Hepatocyte (in vitro differentiated cells): ENCODE data around the gene SULT1A2. TPM values are rescaled to one million over a fixed set of nuclear protein-coding genes. Genes with fewer than 3 reads are reported as not detected.

ENCODE experiments used
- DNase-seq: peaks from one replicate; pipeline ENCODE4 v3.0.0-alpha.2; 2016; ENCODE audit warnings: low spot score
- H2AFZ ChIP-seq: fragments of 200-600 bp; sonication (generic); 2 replicates; pipeline ENCODE4 v1.6.0; 2016; ENCODE audit warnings: antibody characterized with exemption, mild to moderate bottlenecking
- H3K27ac ChIP-seq: fragments of 200-600 bp; sonication (generic); 2 replicates; pipeline ENCODE4 v1.5.1; 2016; ENCODE audit warnings: mild to moderate bottlenecking
- H3K27me3 ChIP-seq: fragments of 200-600 bp; sonication (generic); 2 replicates; pipeline ENCODE4 v1.6.1; 2016
- H3K36me3 ChIP-seq: fragments of 200-600 bp; sonication (generic); replicated peaks from 2 replicates; pipeline ENCODE4 v1.5.1; 2016; ENCODE audit warnings: low read depth; ENCODE audit not compliant: insufficient read depth
- H3K4me1 ChIP-seq: fragments of 200-600 bp; sonication (generic); 2 replicates; pipeline ENCODE4 v1.5.1; 2016; ENCODE audit warnings: mild to moderate bottlenecking, moderate library complexity; ENCODE audit not compliant: insufficient read depth
- H3K4me2 ChIP-seq: fragments of 200-600 bp; sonication (generic); 2 replicates; pipeline ENCODE4 v1.6.0; 2016
- H3K4me3 ChIP-seq: fragments of 200-600 bp; sonication (generic); 2 replicates; pipeline ENCODE4 v1.5.1; 2016; ENCODE audit warnings: mild to moderate bottlenecking
- H3K79me2 ChIP-seq: fragments of 200-600 bp; sonication (generic); 2 replicates; pipeline ENCODE4 v1.6.0; 2017; ENCODE audit warnings: mild to moderate bottlenecking
- H3K9me2 ChIP-seq: fragments of 200-600 bp; sonication (generic); replicated peaks from 2 replicates; pipeline ENCODE4 v1.6.0; 2017; ENCODE audit warnings: mild to moderate bottlenecking; ENCODE audit not compliant: insufficient read depth
- H3K9me3 ChIP-seq: fragments of 200-600 bp; sonication (generic); 2 replicates; pipeline ENCODE4 v1.5.1; 2016; ENCODE audit warnings: low read depth, mild to moderate bottlenecking
- H4K20me1 ChIP-seq: fragments of 200-600 bp; sonication (generic); 2 replicates; pipeline ENCODE4 v1.6.0; 2016; ENCODE audit warnings: mild to moderate bottlenecking; ENCODE audit not compliant: insufficient read depth, poor library complexity, severe bottlenecking
- EZH2 ChIP-seq: fragments of 200-600 bp; sonication (generic); IDR thresholded peaks from 2 replicates; pipeline ENCODE4 v1.6.1; 2016; ENCODE audit warnings: antibody characterized with exemption, mild to moderate bottlenecking, borderline replicate concordance
- EZH2phosphoT487 ChIP-seq: fragments of 200-600 bp; sonication (generic); IDR thresholded peaks from one replicate; pipeline ENCODE4 v1.6.1; 2018; ENCODE audit warnings: antibody characterized with exemption, mild to moderate bottlenecking, low read depth, moderate library complexity; ENCODE audit not compliant: unreplicated experiment, severe bottlenecking
- WGBS: methylation state at CpG from one replicate; pipeline ENCODE4 v1.1.6; 2016; ENCODE audit warnings: low lambda C conversion rate; ENCODE audit errors: missing lambda C conversion rate; 5-methylcytosine and 5-hydroxymethylcytosine counted together
- polyA plus RNA-seq: library from polyadenylated mRNA; unstranded; fragments of >200 nt; fragmentation: Nextera tagmentation; extraction: Ambion mirVana; gene quantifications from 2 replicates; pipeline ENCODE4 v1.2.1, GENCODE V29; 2016
- total RNA-seq: library from RNA; depleted of rRNA; stranded (reverse); fragments of >200 nt; gene quantifications from 2 replicates; pipeline ENCODE4 v1.2.3, GENCODE V29; 2014
- TF ChIP-seq, protein P1 (sequence below): fragments of 200-600 bp; sonication (generic); IDR thresholded peaks from 2 replicates; pipeline ENCODE4 v1.5.1; 2016; ENCODE audit warnings: antibody characterized with exemption, mild to moderate bottlenecking; ENCODE audit not compliant: poor library complexity

Gene SULT1A2
- total and polyA plus RNA-seq, 2 experiments from 2014 or later, result 1.8 to 3.6 TPM

DNA sequence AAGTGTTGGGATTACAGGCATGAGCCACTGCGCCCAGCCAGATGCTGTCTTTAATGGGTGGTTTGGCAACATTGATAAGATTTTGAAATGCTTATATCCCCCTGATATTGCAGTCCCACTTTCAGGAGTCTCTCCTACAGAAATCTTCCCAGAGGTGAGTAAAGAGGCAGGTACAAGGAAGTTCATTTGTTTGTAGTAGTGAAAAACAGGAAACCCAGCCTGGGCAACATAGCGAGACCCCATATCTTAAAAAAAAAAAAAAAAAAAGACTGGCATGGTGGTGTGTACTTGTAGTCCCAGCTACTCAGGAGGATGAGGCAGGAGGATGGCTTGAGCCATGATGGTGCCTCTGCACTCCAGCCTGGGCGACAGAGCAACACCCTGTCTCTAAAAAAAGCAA is 51.9 kb downstream of the SULT1A2 start:
- Histone ChIP-seq H2AFZ (no peak overlapping the region), H4K20me1 (no peaks in the 10 kb centered on the region), H3K27ac (no peak overlapping the region), H3K4me3 (no peak overlapping the region), H3K9me2 (no peaks in the 10 kb centered on the region), H3K4me2 (no peak overlapping the region), H3K27me3 (no peaks in the 10 kb centered on the region), H3K4me1 (no peaks in the 10 kb centered on the region), H3K79me2 (no peaks in the 10 kb centered on the region), H3K36me3 (no peaks in the 10 kb centered on the region), H3K9me3 (no peaks in the 10 kb centered on the region)
- DNase-seq, result no peak
- TF ChIP-seq EZH2 (no peak), EZH2phosphoT487 (no peak)
- TF ChIP-seq, protein P1, sequence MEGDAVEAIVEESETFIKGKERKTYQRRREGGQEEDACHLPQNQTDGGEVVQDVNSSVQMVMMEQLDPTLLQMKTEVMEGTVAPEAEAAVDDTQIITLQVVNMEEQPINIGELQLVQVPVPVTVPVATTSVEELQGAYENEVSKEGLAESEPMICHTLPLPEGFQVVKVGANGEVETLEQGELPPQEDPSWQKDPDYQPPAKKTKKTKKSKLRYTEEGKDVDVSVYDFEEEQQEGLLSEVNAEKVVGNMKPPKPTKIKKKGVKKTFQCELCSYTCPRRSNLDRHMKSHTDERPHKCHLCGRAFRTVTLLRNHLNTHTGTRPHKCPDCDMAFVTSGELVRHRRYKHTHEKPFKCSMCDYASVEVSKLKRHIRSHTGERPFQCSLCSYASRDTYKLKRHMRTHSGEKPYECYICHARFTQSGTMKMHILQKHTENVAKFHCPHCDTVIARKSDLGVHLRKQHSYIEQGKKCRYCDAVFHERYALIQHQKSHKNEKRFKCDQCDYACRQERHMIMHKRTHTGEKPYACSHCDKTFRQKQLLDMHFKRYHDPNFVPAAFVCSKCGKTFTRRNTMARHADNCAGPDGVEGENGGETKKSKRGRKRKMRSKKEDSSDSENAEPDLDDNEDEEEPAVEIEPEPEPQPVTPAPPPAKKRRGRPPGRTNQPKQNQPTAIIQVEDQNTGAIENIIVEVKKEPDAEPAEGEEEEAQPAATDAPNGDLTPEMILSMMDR, result no peak
- 89% methylated on average over 3 of the region's 3 CpGs for WGBS

DNA sequence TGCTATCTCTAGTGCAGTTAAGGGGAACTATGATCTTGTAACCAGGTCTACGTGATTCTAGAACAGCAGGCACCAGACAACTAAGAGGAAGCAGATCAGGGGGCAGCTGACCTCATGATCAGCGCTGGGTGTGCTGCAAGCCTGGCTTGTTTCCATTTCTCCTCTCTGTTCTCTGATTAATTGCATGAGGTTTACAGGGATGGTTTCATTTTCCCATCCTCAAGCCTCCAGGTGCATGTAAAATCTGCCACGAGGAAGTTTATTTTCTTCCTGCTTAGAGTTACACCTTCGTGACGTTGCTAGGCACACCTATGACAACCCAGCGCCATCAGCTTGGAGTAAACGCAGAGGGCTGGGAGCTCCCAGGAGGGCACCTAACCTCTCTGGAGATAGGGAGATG is 53.8 kb downstream of the SULT1A2 start:
- Histone ChIP-seq H3K4me3 (no peak overlapping the region), H3K36me3 (no peaks in the 10 kb centered on the region), H4K20me1 (no peaks in the 10 kb centered on the region), H2AFZ (no peak overlapping the region), H3K79me2 (peaks cover 5% of the 10 kb centered on the region), H3K4me2 (no peak overlapping the region), H3K9me3 (no peaks in the 10 kb centered on the region), H3K27ac (no peak overlapping the region), H3K4me1 (peaks cover 9% of the 10 kb centered on the region), H3K27me3 (no peaks in the 10 kb centered on the region), H3K9me2 (no peaks in the 10 kb centered on the region)
- 79% methylated on average over 7 of the region's 7 CpGs for WGBS
- no peak for TF ChIP-seq EZH2
- TF ChIP-seq, protein P1, result no peak
- no peak for TF ChIP-seq EZH2phosphoT487
- DNase-seq, result no peak

DNA sequence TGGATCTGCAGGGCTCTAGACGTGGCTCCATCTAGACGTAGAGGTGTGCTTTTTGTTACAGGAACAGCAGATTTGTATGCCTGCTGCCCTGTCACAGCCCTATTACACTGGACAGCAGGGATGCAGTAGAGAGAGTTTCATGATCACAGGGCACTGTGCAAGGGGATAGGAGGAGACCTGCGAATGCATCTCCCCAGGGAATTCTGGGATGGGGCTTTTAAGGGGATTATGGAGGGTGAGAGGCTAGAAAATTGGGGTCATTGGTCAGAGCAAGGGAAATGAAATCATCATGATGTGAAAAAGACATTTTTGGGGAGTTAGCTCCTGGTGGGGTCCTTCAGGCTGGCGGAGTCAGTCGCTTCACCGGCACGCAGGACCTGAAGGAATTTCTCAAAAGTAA is 54.2 kb downstream of the SULT1A2 start:
- H3K4me1 ChIP-seq, result peaks cover 13% of the 10 kb centered on the region
- TF ChIP-seq, protein P1, result no peak
- TF ChIP-seq EZH2 (no peak), EZH2phosphoT487 (no peak)
- H3K79me2 ChIP-seq, result peaks cover 9% of the 10 kb centered on the region
- H3K9me3 ChIP-seq, result no peaks in the 10 kb centered on the region
- WGBS, result 89% methylated on average over 7 of the region's 7 CpGs
- no peak overlapping the region for H2AFZ ChIP-seq
- H3K27ac ChIP-seq, result no peak overlapping the region
- no peaks in the 10 kb centered on the region for H4K20me1 ChIP-seq
- H3K27me3 ChIP-seq, result no peaks in the 10 kb centered on the region
- no peaks in the 10 kb centered on the region for H3K36me3 ChIP-seq
- DNase-seq, result no peak
- no peak overlapping the region for H3K4me3 ChIP-seq
- no peak overlapping the region for H3K4me2 ChIP-seq
- no peaks in the 10 kb centered on the region for H3K9me2 ChIP-seq

Other genes with a start within 250 kb of the SULT1A2 start
- 1.9 and 2.2 TPM in 2 replicates for gene NPIPB6, start 233.5 kb downstream of the SULT1A2 start, total RNA-seq
- 0.69 and 2.0 TPM in 2 replicates for gene NPIPB6, start 233.5 kb downstream of the SULT1A2 start, polyA plus RNA-seq
- 64.6 and 108 TPM in 2 replicates for gene EIF3CL, start 193.2 kb downstream of the SULT1A2 start, total RNA-seq
- gene EIF3CL, start 193.2 kb downstream of the SULT1A2 start, polyA plus RNA-seq, result 2.3 TPM in 1 of 2 replicates, not detected in the other
- not detected in 2 replicates for gene NPIPB7, start 124.7 kb downstream of the SULT1A2 start, total RNA-seq
- gene NPIPB7, start 124.7 kb downstream of the SULT1A2 start, polyA plus RNA-seq, result not detected in 2 replicates
- gene CLN3, start 105.0 kb downstream of the SULT1A2 start, total RNA-seq, result 43.4 and 62.1 TPM in 2 replicates
- gene CLN3, start 105.0 kb downstream of the SULT1A2 start, polyA plus RNA-seq, result 94.1 and 102 TPM in 2 replicates
- 0.04 and 0.13 TPM in 2 replicates for gene APOBR, start 102.4 kb downstream of the SULT1A2 start, total RNA-seq
- gene APOBR, start 102.4 kb downstream of the SULT1A2 start, polyA plus RNA-seq, result 0.22 and 0.26 TPM in 2 replicates
- gene IL27, start 90.2 kb downstream of the SULT1A2 start, total RNA-seq, result not detected in 2 replicates
- gene IL27, start 90.2 kb downstream of the SULT1A2 start, polyA plus RNA-seq, result not detected in 2 replicates
- 18.0 and 18.3 TPM in 2 replicates for gene NUPR1, start 58.1 kb downstream of the SULT1A2 start, total RNA-seq
- 118 and 130 TPM in 2 replicates for gene NUPR1, start 58.1 kb downstream of the SULT1A2 start, polyA plus RNA-seq
- gene SGF29, start 43.1 kb downstream of the SULT1A2 start, total RNA-seq, result 12.7 and 12.8 TPM in 2 replicates
- 14.1 and 17.1 TPM in 2 replicates for gene SGF29, start 43.1 kb downstream of the SULT1A2 start, polyA plus RNA-seq
- 15.0 and 15.5 TPM in 2 replicates for gene SULT1A1, start 13.0 kb upstream of the SULT1A2 start, total RNA-seq
- gene SULT1A1, start 13.0 kb upstream of the SULT1A2 start, polyA plus RNA-seq, result 18.8 and 19.5 TPM in 2 replicates
- not detected in 2 replicates for gene NPIPB8, start 41.0 kb upstream of the SULT1A2 start, total RNA-seq
- gene NPIPB8, start 41.0 kb upstream of the SULT1A2 start, polyA plus RNA-seq, result 0.47 TPM in 1 of 2 replicates, not detected in the other
- gene EIF3C, start 114.4 kb upstream of the SULT1A2 start, total RNA-seq, result 130 and 170 TPM in 2 replicates
- gene EIF3C, start 114.4 kb upstream of the SULT1A2 start, polyA plus RNA-seq, result 439 and 441 TPM in 2 replicates
- gene NPIPB9, start 154.7 kb upstream of the SULT1A2 start, total RNA-seq, result 3.0 and 3.2 TPM in 2 replicates
- 1.0 and 1.5 TPM in 2 replicates for gene NPIPB9, start 154.7 kb upstream of the SULT1A2 start, polyA plus RNA-seq
- gene ATXN2L, start 225.9 kb upstream of the SULT1A2 start, total RNA-seq, result 29.3 and 50.4 TPM in 2 replicates
- gene ATXN2L, start 225.9 kb upstream of the SULT1A2 start, polyA plus RNA-seq, result 124 and 128 TPM in 2 replicates
- gene TUFM, start 249.3 kb upstream of the SULT1A2 start, total RNA-seq, result 106 and 107 TPM in 2 replicates
- gene TUFM, start 249.3 kb upstream of the SULT1A2 start, polyA plus RNA-seq, result 214 and 244 TPM in 2 replicates